ENCODE data around the gene KIR3DL1. TPM values are rescaled to one million over a fixed set of nuclear protein-coding genes. Genes with fewer than 3 reads are reported as not detected.

Gene KIR3DL1
- total and polyA plus RNA-seq, 2 of the 13 experiments (the other 11 are each of a cell fraction or from before 2014, with no cell fraction given), result not detected

DNA sequence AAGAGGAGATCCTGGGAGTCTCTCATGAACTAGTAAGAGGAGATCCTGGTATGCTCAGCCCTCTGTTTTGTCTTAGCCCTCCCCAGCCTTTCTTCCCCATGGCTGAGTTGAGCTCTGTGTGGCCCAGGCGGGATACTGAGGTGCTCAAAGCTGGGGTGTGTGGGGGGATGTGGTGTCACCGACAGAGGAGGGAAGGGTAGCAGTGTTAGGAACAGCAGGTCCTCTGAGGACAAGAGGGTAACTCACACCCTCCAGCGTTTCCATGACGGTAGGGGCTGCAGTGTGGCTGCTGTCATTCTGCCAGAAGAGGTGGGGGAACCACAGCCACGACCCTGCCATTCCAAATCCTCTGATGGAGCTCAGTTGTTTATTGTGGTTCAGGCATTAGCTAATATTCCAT is 12.2 kb upstream of the KIR3DL1 start:
- Histone ChIP-seq H3K4me2 (ENCODE audit: low read depth, low read length) (no peak overlapping the region), H2AFZ (ENCODE audit: low read length) (no peak overlapping the region), H3K4me3 (replicated peaks in 1 of 3; ENCODE audit: insufficient read depth in 1 of 3, low read depth in 2 of 3, low read length in 3 of 3) (no peak overlapping the region), H3K36me3 (replicated peaks in 1 of 2; ENCODE audit: control insufficient read depth in 1 of 2, insufficient read depth in 2 of 2, low read length in 2 of 2) (no peaks in the 10 kb centered on the region), H4K20me1 (ENCODE audit: insufficient read depth, low read length) (no peaks in the 10 kb centered on the region), H3K9me3 (ENCODE audit: low read length) (no peaks in the 10 kb centered on the region), H3K9ac (ENCODE audit: insufficient read depth, low read depth, low read length) (no peak overlapping the region), H3K27me3 (ENCODE audit: control insufficient read depth in 1 of 2, insufficient read depth in 2 of 2, low read length in 2 of 2) (peaks cover 0 to 2% of the 10 kb centered on the region in 2 experiments; a peak in 1 of 5 replicates), H3K4me1 (ENCODE audit: insufficient read depth, low read length) (no peaks in the 10 kb centered on the region), H3K27ac (ENCODE audit: extremely low read length, insufficient read depth, low read length) (no peak overlapping the region), H3K79me2 (ENCODE audit: insufficient read depth, low read length) (no peaks in the 10 kb centered on the region)
- ATAC-seq (no peak), FAIRE-seq (no peak), DNase-seq (ENCODE audit: low spot score) (no peak)
- intact Hi-C loops (cut with micrococcal nuclease; ENCODE audit: unreplicated experiment), result no loop called here
- 10% methylated on average over 4 of the region's 5 CpGs for WGBS (ENCODE audit: low lambda C conversion rate)
- in situ Hi-C loops (cut with HindIII; ENCODE audit: extremely low pct_ligation_motif_present, low pct_unique_long_range_greater_than_20kb), result no loop called here
- TF ChIP-seq FOSL2 (CRISPR knock-in tag; IDR thresholded peaks at IDR 0.05) (no peak), ZNF251 (CRISPR knock-in tag; IDR thresholded peaks at IDR 0.05) (no peak), FOXJ3 (CRISPR knock-in tag; IDR thresholded peaks at IDR 0.05; ENCODE audit: borderline replicate concordance) (no peak), ZSCAN22 (CRISPR knock-in tag; IDR thresholded peaks at IDR 0.05) (no peak), ZC3H13 (CRISPR knock-in tag; IDR thresholded peaks at IDR 0.05) (no peak), ZBTB8A (CRISPR knock-in tag; IDR thresholded peaks at IDR 0.05; ENCODE audit: borderline replicate concordance, low read depth) (no peak), KLF9 (CRISPR knock-in tag; IDR thresholded peaks at IDR 0.05; ENCODE audit: low read depth) (no peak), HNRNPLL (IDR thresholded peaks at IDR 0.05; ENCODE audit: low read depth, low read length, poor library complexity, severe bottlenecking) (no peak), CENPT (CRISPR knock-in tag; IDR thresholded peaks at IDR 0.05; ENCODE audit: low read depth) (no peak), XRCC5 (optimal IDR thresholded peaks at IDR 0.05; ENCODE audit: low read length) (no peak)
- TF ChIP-seq, protein P1, sequence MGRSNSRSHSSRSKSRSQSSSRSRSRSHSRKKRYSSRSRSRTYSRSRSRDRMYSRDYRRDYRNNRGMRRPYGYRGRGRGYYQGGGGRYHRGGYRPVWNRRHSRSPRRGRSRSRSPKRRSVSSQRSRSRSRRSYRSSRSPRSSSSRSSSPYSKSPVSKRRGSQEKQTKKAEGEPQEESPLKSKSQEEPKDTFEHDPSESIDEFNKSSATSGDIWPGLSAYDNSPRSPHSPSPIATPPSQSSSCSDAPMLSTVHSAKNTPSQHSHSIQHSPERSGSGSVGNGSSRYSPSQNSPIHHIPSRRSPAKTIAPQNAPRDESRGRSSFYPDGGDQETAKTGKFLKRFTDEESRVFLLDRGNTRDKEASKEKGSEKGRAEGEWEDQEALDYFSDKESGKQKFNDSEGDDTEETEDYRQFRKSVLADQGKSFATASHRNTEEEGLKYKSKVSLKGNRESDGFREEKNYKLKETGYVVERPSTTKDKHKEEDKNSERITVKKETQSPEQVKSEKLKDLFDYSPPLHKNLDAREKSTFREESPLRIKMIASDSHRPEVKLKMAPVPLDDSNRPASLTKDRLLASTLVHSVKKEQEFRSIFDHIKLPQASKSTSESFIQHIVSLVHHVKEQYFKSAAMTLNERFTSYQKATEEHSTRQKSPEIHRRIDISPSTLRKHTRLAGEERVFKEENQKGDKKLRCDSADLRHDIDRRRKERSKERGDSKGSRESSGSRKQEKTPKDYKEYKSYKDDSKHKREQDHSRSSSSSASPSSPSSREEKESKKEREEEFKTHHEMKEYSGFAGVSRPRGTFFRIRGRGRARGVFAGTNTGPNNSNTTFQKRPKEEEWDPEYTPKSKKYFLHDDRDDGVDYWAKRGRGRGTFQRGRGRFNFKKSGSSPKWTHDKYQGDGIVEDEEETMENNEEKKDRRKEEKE (IDR thresholded peaks at IDR 0.05), result no peak
- POLR2A ChIA-PET, result no interaction called here
- CTCF ChIA-PET (ENCODE audit: low intra/inter-chr PET ratio, low total read pairs), result no interaction called here
- no TSS peak for BruUV-seq (replicated peaks)

Data from HepG2 (cell line).